Midbrain (tissue), 1 donor: ENCODE measurements around the gene KCNT2.

Experiments
- DNase-seq: peaks from one replicate; lab custom pipeline; 2025; lab: John Stamatoyannopoulos, UW

KCNT2 gene

DNA sequence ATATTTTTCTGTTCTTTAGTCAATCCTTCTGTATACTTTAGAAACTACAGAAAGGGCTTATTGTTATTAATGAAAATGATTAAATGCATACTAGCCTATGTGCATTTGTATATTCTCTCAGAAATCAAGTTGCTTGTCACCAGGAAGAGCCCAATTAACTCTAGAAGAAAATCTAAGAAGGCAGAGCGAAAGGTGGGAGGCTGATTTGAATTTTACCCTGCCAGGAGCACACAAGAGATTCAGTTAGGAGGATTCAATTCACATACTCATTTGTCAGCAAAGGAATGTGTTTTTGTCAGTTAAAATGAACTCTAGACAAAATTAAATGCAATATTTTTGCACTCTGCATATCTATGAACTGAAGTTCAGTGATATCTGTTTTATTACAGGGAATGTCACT is 411.8 kb downstream of the KCNT2 start:
- DNase-seq, result no peak

GRCh38 chr1:196193896-196194559 is 414.2 kb downstream of the KCNT2 start:
- DNase-seq, result no peak

- no peak for DNase-seq
Measured at GRCh38 chr1:196183941-196184340, 424.3 kb downstream of the KCNT2 start.

- no peak for DNase-seq
Measured at GRCh38 chr1:196181594-196181878, 426.7 kb downstream of the KCNT2 start.

DNA sequence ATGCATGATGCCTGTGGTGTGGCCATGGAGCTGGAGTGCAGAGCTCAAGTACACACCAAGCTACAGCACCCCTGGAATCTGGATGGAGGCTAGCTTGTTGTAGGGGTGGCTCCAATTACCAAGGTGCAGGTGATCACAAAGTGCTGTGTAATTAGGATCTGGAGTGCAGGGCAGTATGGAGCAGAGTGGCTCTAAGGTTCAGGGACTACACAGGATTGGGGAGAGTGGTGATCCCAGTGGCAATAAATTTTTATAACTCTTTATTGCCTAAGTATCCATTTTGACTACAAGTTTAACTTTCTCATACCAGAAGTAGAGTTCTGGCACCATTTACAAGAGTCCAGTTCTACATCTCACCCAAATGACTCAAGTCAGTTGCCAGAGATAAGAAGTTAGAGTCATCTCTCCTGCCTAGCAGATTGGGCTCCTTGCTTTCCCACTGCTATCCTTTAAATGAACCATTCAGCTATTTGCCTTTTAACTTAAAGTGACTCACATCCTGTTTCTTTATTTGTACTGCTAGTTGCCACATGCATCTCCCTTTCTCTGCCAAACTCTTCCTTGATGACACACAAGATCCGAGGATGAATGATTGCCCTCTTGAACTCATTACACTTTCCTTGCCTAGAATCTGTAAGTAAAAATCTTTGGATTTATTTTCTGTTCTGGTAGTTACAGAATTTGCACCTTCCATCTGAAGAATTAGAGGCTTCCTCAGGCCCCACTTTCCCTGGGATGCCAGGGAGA is 427.2 kb downstream of the KCNT2 start:
- no peak for DNase-seq

DNA sequence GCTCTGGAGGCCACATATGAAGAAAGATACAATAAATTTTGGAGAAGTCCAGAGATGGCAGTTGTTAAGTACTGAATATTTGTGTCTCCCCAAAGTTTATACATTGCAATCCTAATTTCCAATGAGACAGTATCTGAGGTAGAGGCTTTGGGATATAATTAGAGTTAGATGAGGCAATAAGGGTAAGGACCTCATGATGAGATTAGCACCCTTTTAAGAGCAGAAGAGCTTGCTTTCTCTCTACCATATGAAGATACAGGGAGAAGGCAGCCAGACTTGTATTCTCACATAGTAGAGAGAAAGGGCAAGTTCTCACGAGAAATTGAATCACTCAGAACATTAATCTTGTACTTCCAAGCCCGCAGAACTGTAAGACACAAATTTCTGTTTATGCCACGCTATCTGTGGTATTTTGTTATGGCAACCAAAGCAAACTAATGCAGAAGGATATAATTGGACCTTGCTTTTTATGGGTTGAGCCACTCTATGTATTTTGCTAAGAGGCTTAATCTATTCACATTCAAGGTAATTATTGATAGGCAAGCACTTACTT is 430.1 kb downstream of the KCNT2 start:
- no peak for DNase-seq
